NT2/D1 (cell line): ENCODE measurements around the gene PCDHGA4.
"Not testable (repeated sequence)": the region's sequence is repeated elsewhere in the genome, so short reads cannot be mapped to it uniquely, and the experiment has no call there.

Experiments used
- DNase-seq: peaks from one replicate; pipeline ENCODE4 v3.0.0-alpha.2; 2011; ENCODE audit warnings: low read depth, low spot score
- H3K27me3 ChIP-seq: 2 replicates; pipeline ENCODE4 v1.6.0; 2011; ENCODE audit warnings: mild to moderate bottlenecking; ENCODE audit not compliant: insufficient read length, insufficient read depth
- H3K36me3 ChIP-seq: 2 replicates; pipeline ENCODE4 v1.6.1; 2011; ENCODE audit warnings: mild to moderate bottlenecking, low read length, mixed read lengths; ENCODE audit not compliant: insufficient read depth, insufficient read length
- H3K4me1 ChIP-seq: 2 replicates; pipeline ENCODE4 v1.5.1; 2011; ENCODE audit not compliant: insufficient read depth, insufficient read length
- H3K4me3 ChIP-seq: 2 replicates; pipeline ENCODE4 v1.5.1; 2011; ENCODE audit warnings: low read depth; ENCODE audit not compliant: insufficient read length
- H3K9ac ChIP-seq: 2 replicates; pipeline ENCODE4 v1.6.0; 2011; ENCODE audit warnings: low read depth; ENCODE audit not compliant: insufficient read length
- H3K9me3 ChIP-seq: 2 replicates; pipeline ENCODE4 v1.5.1; 2011; ENCODE audit warnings: mild to moderate bottlenecking, low read length; ENCODE audit not compliant: insufficient read depth
- SUZ12 ChIP-seq: IDR thresholded peaks from 2 replicates; pipeline ENCODE4 v1.6.1; 2011; ENCODE audit not compliant: insufficient read length, insufficient read depth; ENCODE audit errors: extremely low read depth
- YY1 ChIP-seq: IDR thresholded peaks from 2 replicates; pipeline ENCODE4 v1.6.1; 2011; ENCODE audit not compliant: insufficient read length, insufficient read depth
- ZNF274 ChIP-seq: IDR thresholded peaks from 2 replicates; pipeline ENCODE4 v1.6.1; 2011; ENCODE audit warnings: mild to moderate bottlenecking, low read depth, low read length

The PCDHGA4 gene

GRCh38 chr5:141392429-141393198 is 37.8 kb downstream of the PCDHGA4 start, which contains the start of gene PCDHGA8:
Gene PCDHGA8 (plus strand): TSS chr5:141392633. CDS start chr5:141392814, 181 bp downstream.
- H3K4me1 ChIP-seq, result no peaks in the 10 kb centered on the region
- H3K27me3 ChIP-seq, result no peaks in the 10 kb centered on the region
- no peak for DNase-seq
- peaks cover 14% of the 10 kb centered on the region; the same call in 1 of the 2 replicates for H3K9me3 ChIP-seq
- H3K36me3 ChIP-seq, result no peaks in the 10 kb centered on the region
- H3K9ac ChIP-seq, result no peak within 1 kb of the TSS
- TF ChIP-seq YY1, result no peak
- TF ChIP-seq ZNF274, result no peak
- TF ChIP-seq SUZ12, result no peak
- H3K4me3 ChIP-seq, result no peak within 1 kb of the TSS

DNA sequence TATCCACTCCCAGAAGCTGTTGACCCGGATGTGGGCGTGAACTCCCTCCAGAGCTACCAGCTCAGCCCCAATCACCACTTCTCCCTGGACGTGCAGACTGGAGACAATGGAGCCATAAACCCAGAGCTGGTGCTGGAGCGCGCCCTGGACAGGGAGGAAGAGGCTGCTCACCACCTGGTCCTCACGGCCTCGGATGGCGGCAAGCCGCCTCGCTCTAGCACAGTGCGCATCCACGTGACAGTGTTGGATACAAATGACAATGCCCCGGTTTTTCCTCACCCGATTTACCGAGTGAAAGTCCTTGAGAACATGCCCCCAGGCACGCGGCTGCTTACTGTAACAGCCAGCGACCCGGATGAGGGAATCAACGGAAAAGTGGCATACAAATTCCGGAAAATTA is 38.4 kb downstream of the PCDHGA4 start:
- DNase-seq, result no peak
- H3K9me3 ChIP-seq, result peaks cover 14% of the 10 kb centered on the region; the same call in 1 of the 2 replicates
- no peaks in the 10 kb centered on the region for H3K36me3 ChIP-seq
- no peaks in the 10 kb centered on the region for H3K4me1 ChIP-seq
- TF ChIP-seq ZNF274, result no peak
- TF ChIP-seq YY1, result no peak
- TF ChIP-seq SUZ12, result no peak
- H3K4me3 ChIP-seq, result no peak overlapping the region
- no peak overlapping the region for H3K9ac ChIP-seq
- no peaks in the 10 kb centered on the region for H3K27me3 ChIP-seq

DNA sequence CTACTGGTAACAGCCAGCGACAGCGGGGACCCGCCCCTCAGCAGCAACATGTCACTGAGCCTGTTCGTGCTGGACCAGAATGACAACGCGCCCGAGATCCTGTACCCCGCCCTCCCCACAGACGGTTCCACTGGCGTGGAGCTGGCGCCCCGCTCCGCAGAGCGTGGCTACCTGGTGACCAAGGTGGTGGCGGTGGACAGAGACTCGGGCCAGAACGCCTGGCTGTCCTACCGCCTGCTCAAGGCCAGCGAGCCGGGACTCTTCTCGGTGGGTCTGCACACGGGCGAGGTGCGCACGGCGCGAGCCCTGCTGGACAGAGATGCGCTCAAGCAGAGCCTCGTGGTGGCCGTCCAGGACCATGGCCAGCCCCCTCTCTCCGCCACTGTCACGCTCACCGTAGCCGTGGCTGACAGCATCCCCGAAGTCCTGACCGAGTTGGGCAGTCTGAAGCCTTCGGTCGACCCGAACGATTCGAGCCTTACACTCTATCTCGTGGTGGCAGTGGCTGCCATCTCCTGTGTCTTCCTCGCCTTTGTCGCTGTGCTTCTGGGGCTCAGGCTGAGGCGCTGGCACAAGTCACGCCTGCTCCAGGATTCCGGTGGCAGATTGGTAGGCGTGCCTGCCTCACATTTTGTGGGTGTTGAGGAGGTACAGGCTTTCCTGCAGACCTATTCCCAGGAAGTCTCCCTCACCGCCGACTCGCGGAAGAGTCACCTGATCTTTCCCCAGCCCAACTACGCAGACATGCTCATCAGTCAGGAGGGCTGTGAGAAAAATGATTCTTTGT is 39.8 kb downstream of the PCDHGA4 start:
- peaks cover 18% of the 10 kb centered on the region; the same call in 1 of the 2 replicates for H3K9me3 ChIP-seq
- not testable (repeated sequence) for H3K4me3 ChIP-seq, H3K36me3 ChIP-seq, H3K4me1 ChIP-seq, DNase-seq, H3K27me3 ChIP-seq, H3K9ac ChIP-seq

- H3K4me3 ChIP-seq, H3K36me3 ChIP-seq, H3K4me1 ChIP-seq, DNase-seq, H3K27me3 ChIP-seq, H3K9ac ChIP-seq: not testable (repeated sequence)
- H3K9me3 ChIP-seq, result peaks cover 13% of the 10 kb centered on the region; the same call in 1 of the 2 replicates
Measured at GRCh38 chr5:141397756-141398551, 43.1 kb downstream of the PCDHGA4 start, which contains the start of gene PCDHGB5. Gene PCDHGB5 (plus strand): TSS chr5:141397947. CDS start chr5:141398128, 181 bp downstream.

DNA sequence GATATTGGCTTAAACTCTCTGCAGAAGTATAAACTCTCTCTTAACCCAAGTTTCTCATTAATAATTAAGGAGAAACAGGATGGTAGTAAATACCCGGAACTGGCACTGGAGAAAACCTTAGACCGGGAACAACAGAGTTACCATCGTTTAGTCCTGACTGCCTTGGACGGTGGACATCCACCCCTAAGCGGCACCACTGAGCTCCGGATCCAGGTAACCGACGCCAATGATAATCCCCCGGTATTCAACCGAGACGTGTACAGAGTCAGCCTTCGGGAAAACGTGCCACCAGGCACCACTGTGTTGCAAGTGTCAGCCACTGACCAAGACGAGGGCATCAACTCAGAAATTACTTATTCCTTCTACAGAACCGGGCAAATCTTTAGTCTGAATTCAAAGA is 43.8 kb downstream of the PCDHGA4 start:
- no peak for TF ChIP-seq SUZ12
- no peak for TF ChIP-seq YY1
- TF ChIP-seq ZNF274, result no peak
- Histone ChIP-seq H3K9me3 (peaks cover 8% of the 10 kb centered on the region; the same call in 1 of the 2 replicates), H3K4me1 (no peaks in the 10 kb centered on the region), H3K4me3 (no peak overlapping the region), H3K9ac (no peak overlapping the region), H3K27me3 (no peaks in the 10 kb centered on the region), H3K36me3 (no peaks in the 10 kb centered on the region)
- DNase-seq, result no peak

GRCh38 chr5:141399555-141400258 is 44.9 kb downstream of the PCDHGA4 start:
- TF ChIP-seq SUZ12, result no peak
- Histone ChIP-seq H3K4me1 (no peaks in the 10 kb centered on the region), H3K4me3 (no peak overlapping the region), H3K9ac (no peak overlapping the region), H3K27me3 (no peaks in the 10 kb centered on the region), H3K9me3 (peaks cover 4% of the 10 kb centered on the region; the same call in 1 of the 2 replicates), H3K36me3 (no peaks in the 10 kb centered on the region)
- DNase-seq, result no peak
